Neural progenitor cell (in vitro differentiated cells): ENCODE data around the gene SNCAIP.

Experiments
- EZH2 ChIP-seq: fragments of 200-600 bp; sonication (generic); IDR thresholded peaks from 2 replicates; pipeline ENCODE4 v1.6.1; 2017; ENCODE audit warnings: antibody characterized with exemption, mild to moderate bottlenecking, moderate library complexity
- EZH2phosphoT487 ChIP-seq: fragments of 200-600 bp; sonication (generic); IDR thresholded peaks from 2 replicates; pipeline ENCODE4 v1.6.1; 2017; ENCODE audit warnings: antibody characterized with exemption
- TF ChIP-seq, protein P1 (sequence below): fragments of 200-600 bp; sonication (generic); IDR thresholded peaks from 2 replicates; pipeline ENCODE4 v1.5.1; 2017; ENCODE audit warnings: antibody characterized with exemption, mild to moderate bottlenecking

DNA sequence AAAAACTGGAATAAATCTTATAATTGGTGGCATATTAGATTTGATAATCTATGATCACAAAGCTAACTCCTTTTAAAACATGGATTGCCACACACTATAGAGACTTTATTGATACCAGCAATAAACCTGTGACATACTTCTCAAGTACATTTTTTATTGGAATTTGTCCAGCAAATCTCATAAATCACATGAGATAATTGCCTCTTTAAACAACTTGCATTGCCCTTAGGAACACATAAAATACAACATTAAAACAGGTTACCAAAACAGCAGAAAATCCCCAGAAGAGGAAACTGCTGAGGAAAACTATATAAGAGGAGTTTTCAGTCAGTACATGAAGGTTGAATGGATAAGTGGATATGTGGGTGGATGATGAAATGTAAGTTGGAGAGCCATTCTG lies 124.6 kb downstream of the SNCAIP start:
- TF ChIP-seq EZH2: no peak
- TF ChIP-seq, protein P1, sequence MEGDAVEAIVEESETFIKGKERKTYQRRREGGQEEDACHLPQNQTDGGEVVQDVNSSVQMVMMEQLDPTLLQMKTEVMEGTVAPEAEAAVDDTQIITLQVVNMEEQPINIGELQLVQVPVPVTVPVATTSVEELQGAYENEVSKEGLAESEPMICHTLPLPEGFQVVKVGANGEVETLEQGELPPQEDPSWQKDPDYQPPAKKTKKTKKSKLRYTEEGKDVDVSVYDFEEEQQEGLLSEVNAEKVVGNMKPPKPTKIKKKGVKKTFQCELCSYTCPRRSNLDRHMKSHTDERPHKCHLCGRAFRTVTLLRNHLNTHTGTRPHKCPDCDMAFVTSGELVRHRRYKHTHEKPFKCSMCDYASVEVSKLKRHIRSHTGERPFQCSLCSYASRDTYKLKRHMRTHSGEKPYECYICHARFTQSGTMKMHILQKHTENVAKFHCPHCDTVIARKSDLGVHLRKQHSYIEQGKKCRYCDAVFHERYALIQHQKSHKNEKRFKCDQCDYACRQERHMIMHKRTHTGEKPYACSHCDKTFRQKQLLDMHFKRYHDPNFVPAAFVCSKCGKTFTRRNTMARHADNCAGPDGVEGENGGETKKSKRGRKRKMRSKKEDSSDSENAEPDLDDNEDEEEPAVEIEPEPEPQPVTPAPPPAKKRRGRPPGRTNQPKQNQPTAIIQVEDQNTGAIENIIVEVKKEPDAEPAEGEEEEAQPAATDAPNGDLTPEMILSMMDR: no peak
- no peak for TF ChIP-seq EZH2phosphoT487
